ENCODE data around the gene SPECC1. TPM values are rescaled to one million over a fixed set of nuclear protein-coding genes. Genes with fewer than 3 reads are reported as not detected.

SPECC1 gene
- total RNA-seq, 3 donors from 2014 or later: 36.4 to 59.0 (median 51.8) TPM

- Histone ChIP-seq H3K27me3 (no peaks in the 10 kb centered on the region), H3K4me1 (no peaks in the 10 kb centered on the region), H3K36me3 (no peaks in the 10 kb centered on the region), H3K4me3 (no peak overlapping the region), H3K9me3 (no peaks in the 10 kb centered on the region), H3K27ac (no peak overlapping the region)
- TF ChIP-seq POLR2A (IDR thresholded peaks at IDR 0.05) (no peak), POLR2AphosphoS5 (IDR thresholded peaks at IDR 0.05) (no peak), CTCF (IDR thresholded peaks at IDR 0.05) (no peak)
- no peak for DNase-seq (ENCODE audit: low spot score in 2 of 2)
- intact Hi-C loops (cut with DNase I; ENCODE audit: low total_unique reads): no loop called here
Measured at GRCh38 chr17:20279631-20280030, 270.5 kb downstream of the SPECC1 start.

GRCh38 chr17:20280051-20280450, 270.9 kb downstream of the SPECC1 start:
- H3K36me3 ChIP-seq: no peaks in the 10 kb centered on the region
- H3K27ac ChIP-seq: no peak overlapping the region
- TF ChIP-seq POLR2AphosphoS5 (IDR thresholded peaks at IDR 0.05) (no peak), CTCF (IDR thresholded peaks at IDR 0.05) (no peak), POLR2A (IDR thresholded peaks at IDR 0.05) (no peak)
- no peaks in the 10 kb centered on the region for H3K27me3 ChIP-seq
- H3K9me3 ChIP-seq: no peaks in the 10 kb centered on the region
- intact Hi-C loops (cut with DNase I; ENCODE audit: low total_unique reads): no loop called here
- H3K4me3 ChIP-seq: no peak overlapping the region
- no peaks in the 10 kb centered on the region for H3K4me1 ChIP-seq
- DNase-seq (ENCODE audit: low spot score in 2 of 2): no peak

- intact Hi-C loops (cut with DNase I; ENCODE audit: low total_unique reads): no loop called here
- no peak overlapping the region for H3K4me3 ChIP-seq
- no peaks in the 10 kb centered on the region for H3K27me3 ChIP-seq
- TF ChIP-seq CTCF (IDR thresholded peaks at IDR 0.05) (no peak), POLR2A (IDR thresholded peaks at IDR 0.05) (no peak), POLR2AphosphoS5 (IDR thresholded peaks at IDR 0.05) (no peak)
- no peak overlapping the region for H3K27ac ChIP-seq
- no peaks in the 10 kb centered on the region for H3K36me3 ChIP-seq
- H3K4me1 ChIP-seq: no peaks in the 10 kb centered on the region
- H3K9me3 ChIP-seq: no peaks in the 10 kb centered on the region
- no peak for DNase-seq (ENCODE audit: low spot score in 2 of 2)
Measured at GRCh38 chr17:20280851-20281250, 271.7 kb downstream of the SPECC1 start.

- H3K36me3 ChIP-seq: no peaks in the 10 kb centered on the region
- no peaks in the 10 kb centered on the region for H3K27me3 ChIP-seq
- no peak for DNase-seq (ENCODE audit: low spot score in 2 of 2)
- intact Hi-C loops (cut with DNase I; ENCODE audit: low total_unique reads): no loop called here
- no peak overlapping the region for H3K27ac ChIP-seq
- no peak overlapping the region for H3K4me3 ChIP-seq
- no peaks in the 10 kb centered on the region for H3K4me1 ChIP-seq
- TF ChIP-seq CTCF (IDR thresholded peaks at IDR 0.05): no peak
- no peak for TF ChIP-seq POLR2A (IDR thresholded peaks at IDR 0.05)
- no peak for TF ChIP-seq POLR2AphosphoS5 (IDR thresholded peaks at IDR 0.05)
- no peaks in the 10 kb centered on the region for H3K9me3 ChIP-seq
Measured at GRCh38 chr17:20281860-20282259, 272.7 kb downstream of the SPECC1 start.

- Histone ChIP-seq H3K4me3 (no peak overlapping the region), H3K27ac (no peak overlapping the region), H3K9me3 (no peaks in the 10 kb centered on the region), H3K36me3 (no peaks in the 10 kb centered on the region), H3K27me3 (no peaks in the 10 kb centered on the region), H3K4me1 (no peaks in the 10 kb centered on the region)
- TF ChIP-seq POLR2A (IDR thresholded peaks at IDR 0.05) (no peak), CTCF (IDR thresholded peaks at IDR 0.05) (no peak), POLR2AphosphoS5 (IDR thresholded peaks at IDR 0.05) (no peak)
- intact Hi-C loops (cut with DNase I; ENCODE audit: low total_unique reads): no loop called here
- DNase-seq (ENCODE audit: low spot score in 2 of 2): no peak
Measured at GRCh38 chr17:20282526-20283308, 273.6 kb downstream of the SPECC1 start.

All from breast epithelium (tissue), 4 donors.